ENCODE results near the gene CYP26C1.
A peak's percentile ranks its signal among the peaks of the same experiment; 100 is the strongest.

CYP26C1 gene, protein sequence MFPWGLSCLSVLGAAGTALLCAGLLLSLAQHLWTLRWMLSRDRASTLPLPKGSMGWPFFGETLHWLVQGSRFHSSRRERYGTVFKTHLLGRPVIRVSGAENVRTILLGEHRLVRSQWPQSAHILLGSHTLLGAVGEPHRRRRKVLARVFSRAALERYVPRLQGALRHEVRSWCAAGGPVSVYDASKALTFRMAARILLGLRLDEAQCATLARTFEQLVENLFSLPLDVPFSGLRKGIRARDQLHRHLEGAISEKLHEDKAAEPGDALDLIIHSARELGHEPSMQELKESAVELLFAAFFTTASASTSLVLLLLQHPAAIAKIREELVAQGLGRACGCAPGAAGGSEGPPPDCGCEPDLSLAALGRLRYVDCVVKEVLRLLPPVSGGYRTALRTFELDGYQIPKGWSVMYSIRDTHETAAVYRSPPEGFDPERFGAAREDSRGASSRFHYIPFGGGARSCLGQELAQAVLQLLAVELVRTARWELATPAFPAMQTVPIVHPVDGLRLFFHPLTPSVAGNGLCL

DNA sequence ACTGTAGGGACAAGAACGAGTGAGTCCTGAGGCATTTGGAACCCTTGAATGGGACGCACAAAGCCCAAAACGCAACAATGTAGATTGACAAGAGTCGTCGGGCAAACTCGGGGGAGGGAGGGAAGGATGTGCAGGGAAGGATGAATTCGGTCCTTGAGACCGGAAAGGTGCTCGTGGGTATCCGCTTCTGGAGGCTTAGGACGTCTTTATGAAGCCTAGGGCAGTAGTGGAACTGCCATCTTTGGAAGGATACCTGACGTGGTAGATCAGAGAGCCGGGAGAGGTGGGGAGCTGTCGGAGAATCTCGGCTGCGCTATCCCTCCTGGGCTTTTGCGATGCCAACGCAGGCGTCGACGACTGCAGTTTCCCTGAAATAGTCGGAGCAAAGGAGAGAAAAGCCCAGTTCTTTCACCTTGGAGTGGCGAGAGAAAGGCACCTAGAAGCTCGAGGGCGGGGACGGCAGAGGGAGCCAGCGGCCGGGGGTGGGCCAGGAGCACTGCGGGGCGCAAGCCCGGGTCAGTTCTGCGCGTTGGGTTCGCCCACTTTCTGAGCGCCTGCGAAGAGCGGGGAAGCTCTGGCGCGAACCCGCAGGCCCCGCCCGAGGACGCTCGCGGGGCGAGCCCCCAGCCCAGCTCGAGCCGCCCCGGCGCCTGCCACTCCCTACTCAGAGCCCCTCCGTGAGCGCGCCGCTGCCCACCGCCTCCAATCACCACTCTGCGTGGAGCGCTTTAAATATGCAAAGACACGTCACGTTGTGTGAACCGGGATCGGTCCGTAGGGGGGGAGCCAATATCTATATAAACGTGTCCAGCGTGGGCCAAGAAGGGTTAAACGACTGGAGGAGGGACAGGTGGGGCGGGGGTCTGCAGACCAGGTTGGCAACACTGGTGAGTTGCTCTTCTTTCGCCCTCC lies at the start of gene CYP26C1:
Gene CYP26C1 (plus strand): TSS at position 824 of the 912 bp plus-strand sequence. CDS start 466 bp downstream, outside the sequence.
- DNase-seq (ENCODE audit: low spot score) = peak; percentile 26

DNA sequence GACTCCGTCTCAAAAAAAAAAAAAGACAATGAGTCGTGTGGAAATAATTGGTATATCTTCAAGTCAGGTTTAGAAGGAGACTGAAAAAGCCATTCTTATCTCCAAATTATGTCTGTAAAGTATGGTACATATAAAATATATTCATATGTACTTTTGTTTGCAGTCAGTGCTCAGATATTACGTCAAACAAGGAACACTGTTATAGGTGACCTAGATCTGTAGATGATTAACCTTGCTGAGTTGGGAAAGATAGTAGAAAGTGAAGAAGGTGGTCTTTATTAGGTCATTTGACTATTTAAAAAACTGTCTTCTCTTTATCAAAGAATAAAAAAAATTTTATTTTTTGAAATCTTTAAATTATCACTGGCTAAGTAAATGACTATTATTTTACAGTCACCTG lies 44.9 kb upstream of the CYP26C1 start:
- no peak for DNase-seq (ENCODE audit: low spot score)

DNA sequence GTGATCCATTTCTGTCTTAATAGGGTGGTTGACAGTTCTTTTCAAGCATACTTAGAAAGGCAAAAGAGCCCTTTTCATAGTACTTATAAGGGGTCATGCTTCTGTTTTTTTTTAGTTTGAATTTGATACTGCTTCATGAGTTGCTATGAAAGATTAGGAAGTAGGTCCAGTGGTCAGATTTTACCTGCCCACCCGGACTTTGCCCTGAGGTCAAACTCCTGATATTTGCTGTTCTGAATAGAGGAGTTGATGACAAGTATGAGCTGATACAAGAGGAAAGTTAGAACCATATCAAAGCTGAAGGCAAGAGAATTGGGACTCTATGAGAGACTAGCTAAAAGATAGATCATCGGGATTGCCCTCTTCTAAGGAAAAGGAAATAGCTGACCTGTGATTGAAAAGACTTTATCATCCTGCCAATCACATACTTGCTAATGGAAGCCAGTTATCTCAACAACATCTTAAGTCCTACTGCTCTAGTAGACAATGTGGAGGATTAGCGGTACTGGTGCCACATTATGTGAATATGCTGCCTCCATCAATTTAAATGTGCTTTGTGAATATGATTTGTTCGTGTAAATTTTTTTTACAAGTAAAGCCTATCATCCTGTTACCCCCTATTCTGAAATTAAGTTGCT lies 37.5 kb upstream of the CYP26C1 start:
- no peak for DNase-seq (ENCODE audit: low spot score)

DNA sequence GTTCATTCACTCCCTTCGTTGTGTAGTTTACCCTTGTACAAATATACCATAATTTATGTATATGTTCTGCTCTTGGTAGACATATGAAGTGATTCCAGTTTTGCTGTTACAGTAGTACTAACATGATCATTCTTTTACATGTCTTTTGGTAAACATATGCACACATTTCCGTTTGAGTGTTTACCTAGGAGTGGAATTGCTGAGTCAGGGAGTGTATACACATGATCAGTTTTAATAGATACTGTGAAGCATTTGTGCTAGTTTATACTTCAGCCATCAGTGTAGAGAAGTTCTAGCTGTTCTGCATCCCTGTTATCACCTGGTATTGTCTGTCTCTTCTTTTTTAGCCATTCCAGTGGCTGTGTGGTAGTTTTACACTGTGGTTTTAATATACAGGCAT lies 34.5 kb upstream of the CYP26C1 start:
- DNase-seq (ENCODE audit: low spot score) = no peak

DNA sequence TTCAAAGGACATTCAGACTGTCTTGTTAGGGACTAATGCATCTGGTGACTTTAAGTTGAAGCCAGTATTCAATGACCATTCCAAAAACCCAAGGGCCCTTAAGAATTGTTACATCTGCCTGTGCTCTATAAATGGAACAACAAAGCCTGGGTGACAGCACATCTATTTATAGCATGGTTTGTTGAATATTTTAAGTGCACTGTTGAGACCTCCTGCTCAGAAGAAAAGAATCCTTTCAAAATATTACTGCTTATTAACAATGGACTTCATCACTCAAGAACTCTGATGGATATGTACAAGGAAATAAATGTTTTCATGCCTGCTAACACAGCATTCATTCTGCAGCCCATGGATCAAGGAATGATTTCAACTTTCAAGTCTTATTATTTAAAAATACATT lies 33.1 kb upstream of the CYP26C1 start:
- DNase-seq (ENCODE audit: low spot score) = no peak

DNA sequence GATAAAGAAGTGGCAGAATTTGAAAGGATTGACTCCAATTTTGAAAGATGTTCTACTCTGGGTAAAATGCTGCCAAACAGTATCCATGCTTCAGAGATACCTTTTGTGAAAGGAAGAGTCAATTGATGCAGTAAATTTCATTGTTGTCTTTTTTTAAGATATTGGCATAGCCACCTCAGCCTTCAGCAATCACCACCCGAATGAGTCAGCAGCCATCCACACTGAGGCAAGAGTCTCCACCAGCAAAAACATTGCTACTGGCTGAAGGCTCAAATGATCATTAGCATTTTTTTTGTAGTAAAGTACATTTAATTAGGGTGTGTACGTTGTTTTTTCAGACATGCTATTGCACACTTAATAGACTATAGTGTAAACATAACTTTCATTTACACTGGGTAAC lies 31.7 kb upstream of the CYP26C1 start:
- peak; percentile 57 for DNase-seq (ENCODE audit: low spot score)

DNA sequence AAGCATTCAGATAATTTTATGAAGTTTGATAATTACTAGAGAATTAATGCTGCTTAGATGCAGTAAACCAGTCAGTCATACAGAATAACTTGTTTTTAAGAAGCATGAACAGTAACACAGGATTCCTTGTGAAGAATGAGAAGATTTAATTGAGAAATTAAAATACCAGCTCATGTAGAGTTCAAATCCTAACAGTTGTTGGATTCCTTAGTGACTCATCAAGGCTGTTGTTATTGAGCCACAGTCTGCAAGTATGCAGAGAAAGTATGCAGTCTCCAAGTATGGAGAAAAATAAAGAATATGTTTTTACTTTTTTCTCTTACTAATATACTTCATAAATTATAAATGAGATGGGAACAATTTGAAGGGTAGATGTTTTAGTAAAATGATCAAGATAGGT lies 30.2 kb upstream of the CYP26C1 start:
- peak; percentile 76 for DNase-seq (ENCODE audit: low spot score)

DNA sequence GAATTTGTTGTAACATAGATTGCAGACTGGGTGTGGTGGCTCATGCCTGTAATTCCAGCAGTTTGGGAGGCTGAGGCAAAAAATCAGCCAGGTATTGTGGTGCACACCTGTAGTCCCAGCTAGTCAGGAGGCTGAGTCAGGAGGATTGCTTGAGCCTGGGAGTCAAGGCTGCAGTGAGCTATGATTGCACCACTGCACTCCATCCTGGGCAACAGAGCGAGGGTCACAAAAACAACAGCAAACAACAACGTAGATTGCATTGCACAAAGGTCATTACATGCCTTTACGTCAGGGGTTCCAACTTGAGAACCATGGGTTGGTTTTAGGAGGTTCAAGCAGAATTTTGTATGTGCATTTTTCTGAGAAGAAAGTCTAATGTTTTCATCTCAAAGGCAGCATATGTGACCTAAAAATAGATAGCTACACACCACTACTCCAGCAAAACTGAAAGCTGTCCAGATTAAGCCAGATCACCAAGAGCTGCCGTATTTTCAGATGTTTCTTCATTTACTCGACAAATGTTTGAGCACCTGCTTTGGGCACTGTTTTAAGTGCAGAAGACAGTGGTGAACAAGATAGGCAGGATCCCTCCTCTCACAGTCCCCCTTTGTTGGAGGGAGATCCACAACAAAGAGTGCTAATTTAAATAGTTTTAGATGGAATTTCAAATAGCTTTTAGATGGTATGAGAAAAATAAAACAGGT lies 28.3 kb upstream of the CYP26C1 start:
- DNase-seq (ENCODE audit: low spot score) = no peak

DNA sequence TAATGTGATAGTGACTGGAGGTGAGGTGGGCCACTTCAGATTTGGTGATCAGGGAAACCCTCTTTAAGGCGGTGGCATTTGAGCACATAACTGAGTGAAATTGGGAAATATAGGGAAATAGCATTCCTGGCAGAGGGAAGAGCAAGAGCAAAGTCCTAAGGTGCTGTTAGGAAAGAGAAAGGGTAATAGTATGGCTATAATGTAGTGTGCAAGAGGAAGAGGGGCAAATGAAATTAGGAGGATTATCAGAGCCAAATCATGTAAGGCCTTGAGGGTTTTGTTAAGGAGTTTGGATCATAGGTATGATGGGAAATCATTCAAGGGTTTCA lies 27.8 kb upstream of the CYP26C1 start:
- no peak for DNase-seq (ENCODE audit: low spot score)

DNA sequence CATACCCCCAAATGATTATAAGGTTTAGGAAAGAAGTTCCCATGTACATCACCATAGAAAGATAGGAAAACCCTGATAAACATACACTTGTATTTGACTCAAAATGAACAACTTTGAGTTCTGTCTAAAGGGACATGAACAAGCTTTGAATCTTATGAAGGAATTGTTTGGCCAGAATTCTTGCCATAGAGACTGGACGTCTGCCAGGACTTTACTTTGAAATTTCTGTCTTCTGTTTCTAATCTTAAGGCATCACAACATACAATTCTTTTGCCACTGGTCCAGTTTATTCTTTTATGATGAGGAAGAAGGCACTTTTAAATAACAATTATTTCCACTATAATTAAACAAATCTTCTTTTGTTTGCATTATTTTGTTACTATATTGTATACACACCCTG lies 26.2 kb upstream of the CYP26C1 start:
- no peak for DNase-seq (ENCODE audit: low spot score)

DNA sequence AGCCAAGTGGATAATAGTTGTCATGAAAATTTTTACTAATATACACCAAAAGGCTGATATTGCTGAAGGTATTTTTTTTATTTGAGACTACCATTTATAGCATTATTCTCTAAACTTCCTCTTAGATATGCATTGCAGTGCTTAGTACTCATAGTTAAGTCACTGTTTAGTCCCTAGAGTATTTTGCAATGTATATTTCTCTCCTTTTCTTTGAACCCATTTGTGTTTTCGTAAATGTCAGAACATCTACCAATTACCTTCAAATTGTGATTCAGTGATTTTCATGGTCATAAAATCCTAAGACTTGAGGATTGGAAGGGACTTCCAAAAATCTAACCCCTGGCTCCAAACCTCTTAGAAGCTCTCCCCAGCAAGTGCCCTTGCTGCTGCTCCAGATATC lies 21.5 kb upstream of the CYP26C1 start:
- DNase-seq (ENCODE audit: low spot score) = no peak

DNA sequence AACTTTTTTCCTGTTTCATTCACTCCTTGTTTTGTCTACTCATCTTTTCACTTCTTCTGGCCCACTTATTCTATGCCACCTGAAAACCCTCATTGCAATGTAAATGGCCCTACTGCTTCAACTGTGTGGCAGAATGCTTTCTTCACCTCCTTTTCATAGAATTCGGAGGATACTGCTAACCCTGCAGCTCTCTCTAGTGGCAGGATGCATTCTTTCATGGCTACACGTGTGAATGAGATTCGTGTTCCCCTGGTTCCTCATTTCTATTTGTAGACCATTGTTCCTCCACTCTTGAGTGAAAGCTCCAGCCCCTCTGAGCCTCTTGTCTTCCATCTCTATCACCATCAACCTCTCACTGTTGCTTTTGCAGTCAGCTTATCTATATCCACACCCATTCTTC lies 20.9 kb upstream of the CYP26C1 start:
- peak; percentile 72 for DNase-seq (ENCODE audit: low spot score)

DNA sequence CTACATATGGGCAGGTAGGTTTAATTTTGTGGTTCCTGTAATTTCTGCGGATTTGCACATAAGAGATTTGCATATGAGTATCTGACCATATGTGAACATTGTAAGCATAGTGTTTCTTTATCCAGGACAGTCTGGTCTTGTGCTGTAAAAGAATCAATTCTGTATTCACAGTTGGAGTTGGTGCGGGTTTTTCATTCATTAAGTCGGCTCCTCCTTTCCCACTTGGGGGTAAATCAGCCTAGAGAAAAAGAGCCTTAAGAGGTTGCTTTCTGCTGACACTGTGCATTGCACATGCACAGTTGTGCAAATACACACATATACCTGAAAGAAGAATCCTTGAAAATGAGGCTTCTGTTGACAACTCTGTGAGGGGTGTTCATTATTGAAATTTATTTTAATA lies 6.1 kb upstream of the CYP26C1 start:
- no peak for DNase-seq (ENCODE audit: low spot score)

DNA sequence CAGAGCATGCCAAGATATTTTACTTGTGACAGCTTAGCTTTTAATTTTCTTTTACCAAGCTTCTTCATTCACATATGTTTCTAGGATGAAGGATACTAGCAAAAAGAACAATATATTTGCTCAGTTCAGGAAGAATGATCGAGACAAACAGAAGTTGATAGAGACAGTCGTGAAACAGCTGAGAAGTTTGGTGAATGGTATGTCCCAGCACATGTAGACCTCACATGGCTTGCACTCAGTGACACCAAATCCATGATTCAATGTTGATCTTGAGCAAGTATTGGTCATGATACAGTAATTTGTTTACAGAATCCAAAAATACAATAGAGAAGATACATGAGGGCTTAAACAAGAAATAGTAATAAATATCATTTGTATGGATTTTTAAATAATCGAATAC lies 2.5 kb upstream of the CYP26C1 start:
- DNase-seq (ENCODE audit: low spot score) = no peak

DNA sequence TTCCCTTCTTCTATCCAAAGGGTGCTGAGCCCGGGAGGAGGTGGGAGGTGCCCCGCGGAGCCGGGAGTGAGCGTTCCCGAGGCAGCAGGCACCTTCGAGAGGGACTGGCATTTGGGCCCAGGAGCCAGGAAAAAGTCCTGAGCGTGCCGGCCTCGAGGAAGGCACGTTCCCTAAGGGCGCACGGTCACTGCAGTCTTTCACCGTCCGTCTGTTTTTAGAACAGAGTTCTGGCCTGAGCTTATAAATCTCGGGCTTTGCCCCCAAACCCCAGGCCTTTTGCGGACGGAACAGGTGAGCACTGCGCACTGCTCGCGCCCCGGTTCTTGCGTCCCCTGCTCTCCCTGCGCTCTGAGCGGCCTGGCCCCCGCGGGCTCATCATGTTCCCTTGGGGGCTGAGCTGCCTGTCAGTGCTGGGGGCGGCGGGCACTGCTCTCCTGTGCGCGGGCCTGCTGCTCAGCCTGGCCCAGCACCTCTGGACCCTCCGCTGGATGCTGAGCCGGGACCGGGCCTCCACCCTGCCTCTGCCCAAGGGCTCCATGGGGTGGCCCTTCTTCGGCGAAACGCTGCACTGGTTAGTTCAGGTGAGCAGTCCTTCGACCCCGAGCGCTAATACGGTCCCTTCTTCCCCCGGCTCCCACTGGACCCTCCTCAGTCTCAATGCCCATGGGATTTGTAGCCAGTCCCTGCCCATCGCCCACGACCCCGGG lies 442 bp downstream of the CYP26C1 start:
- peak; percentile 38 for DNase-seq (ENCODE audit: low spot score)

DNA sequence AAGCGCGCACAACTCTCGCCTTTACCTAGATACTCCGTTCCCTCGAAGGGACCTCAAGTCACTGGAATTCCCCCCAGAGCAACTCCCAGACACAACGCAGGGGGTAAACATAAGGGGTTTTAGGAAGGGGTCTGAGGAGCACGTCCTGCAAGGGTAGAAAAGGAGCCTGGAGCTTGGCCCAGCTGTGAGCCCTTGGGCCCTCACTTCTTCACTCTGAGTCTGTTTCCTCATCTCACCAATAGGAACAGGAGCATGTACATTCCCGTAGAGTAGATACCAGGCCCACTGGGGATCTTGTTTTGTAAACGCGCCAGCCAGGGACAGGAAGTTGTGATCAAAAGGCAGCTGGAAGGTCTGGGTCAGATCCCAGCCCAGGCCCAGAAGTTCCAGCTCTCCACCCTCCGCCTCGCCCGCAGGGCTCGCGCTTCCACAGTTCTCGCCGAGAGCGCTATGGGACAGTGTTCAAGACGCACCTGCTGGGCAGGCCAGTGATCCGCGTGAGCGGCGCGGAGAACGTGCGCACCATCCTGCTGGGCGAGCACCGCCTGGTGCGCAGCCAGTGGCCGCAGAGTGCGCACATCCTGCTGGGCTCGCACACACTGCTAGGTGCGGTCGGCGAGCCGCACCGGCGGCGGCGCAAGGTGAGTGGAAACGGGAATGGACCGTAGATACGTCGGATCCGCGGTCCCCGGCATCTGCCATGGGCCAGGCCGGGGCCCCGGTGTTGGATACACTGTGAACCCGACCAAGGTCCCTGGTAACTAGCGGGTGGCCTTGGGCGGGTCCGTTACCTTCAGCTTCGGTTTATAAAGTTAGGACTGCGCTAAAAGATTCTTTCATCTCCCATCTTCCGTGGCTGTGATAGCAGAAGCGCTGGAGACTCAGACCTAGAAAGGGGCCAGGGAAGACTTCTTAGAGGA lies 1.3 kb downstream of the CYP26C1 start:
- DNase-seq (ENCODE audit: low spot score) = no peak

DNA sequence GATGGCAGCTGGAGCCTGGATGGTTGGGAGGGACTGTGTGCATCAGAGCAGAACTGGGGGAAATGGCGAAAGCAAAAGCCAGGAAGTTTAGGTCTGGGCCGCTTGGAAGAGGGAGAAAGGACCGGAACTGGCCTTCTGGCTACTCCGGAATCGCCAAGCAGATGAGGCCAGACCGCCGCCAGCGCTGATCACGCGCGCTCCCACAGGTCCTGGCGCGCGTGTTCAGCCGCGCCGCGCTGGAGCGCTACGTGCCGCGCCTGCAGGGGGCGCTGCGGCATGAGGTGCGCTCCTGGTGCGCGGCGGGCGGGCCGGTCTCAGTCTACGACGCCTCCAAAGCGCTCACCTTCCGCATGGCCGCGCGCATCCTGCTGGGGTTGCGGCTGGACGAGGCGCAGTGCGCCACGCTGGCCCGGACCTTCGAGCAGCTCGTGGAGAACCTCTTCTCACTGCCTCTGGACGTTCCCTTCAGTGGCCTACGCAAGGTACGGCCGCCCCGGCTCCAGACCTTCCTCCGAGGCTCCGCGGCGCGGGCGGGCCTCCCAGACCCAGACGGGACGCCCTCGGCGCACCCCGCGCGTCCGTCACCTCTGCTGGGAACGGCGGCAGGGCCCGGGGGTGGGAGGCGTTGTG lies 2.0 kb downstream of the CYP26C1 start:
- DNase-seq (ENCODE audit: low spot score) = peak; percentile 84

DNA sequence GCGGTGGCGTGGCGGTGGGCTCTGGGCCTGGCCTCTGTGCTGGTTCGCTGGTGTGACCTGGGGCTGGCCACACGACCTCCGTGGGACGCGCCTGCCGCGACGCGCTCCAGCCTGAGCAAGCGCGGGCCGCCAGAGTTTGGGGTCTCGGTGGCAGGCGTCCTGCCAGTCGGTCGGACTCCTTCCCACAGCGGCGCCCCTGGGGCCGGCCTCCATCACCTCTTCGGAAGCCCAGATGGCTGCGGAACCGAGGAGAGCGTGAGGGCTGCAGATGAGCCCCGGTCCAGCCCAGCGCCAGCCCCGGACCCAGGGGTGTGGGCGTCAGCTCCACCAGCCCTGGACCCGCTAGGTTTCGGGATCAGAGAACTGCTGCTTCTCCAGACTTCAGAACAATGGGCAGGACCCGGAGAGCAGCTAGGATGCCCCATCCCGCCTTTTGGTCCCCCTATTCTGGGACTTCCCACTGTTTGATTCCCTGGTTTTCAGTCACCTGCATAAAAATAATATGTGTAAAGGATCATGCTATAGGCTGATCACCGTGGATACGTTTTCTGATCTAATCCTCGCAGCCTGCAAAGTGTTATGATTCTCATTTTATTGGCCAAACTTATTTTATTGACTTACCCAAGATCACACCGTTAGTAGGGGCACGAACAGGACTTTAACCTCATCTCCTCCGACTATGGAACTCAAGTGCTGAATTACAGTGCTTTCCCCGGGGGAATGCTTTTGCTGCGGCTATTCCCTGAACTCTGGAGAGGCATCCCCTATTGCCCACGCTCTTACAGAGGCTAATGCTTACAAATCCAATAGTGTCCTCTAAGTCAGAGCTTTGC lies 2.8 kb downstream of the CYP26C1 start:
- DNase-seq (ENCODE audit: low spot score) = no peak
